ENCODE measurements around the gene MARS1.

The MARS1 gene

GRCh38 chr12:57563358-57563757, 75.5 kb downstream of the MARS1 start:
- DNase-seq (ENCODE audit: low spot score) = no peak
- in situ Hi-C loops (cut with MboI; ENCODE audit: low sequenced_read_pairs, unreplicated experiment) = no loop called here
- no peak for TF ChIP-seq CTCF (IDR thresholded peaks at IDR 0.05; ENCODE audit: borderline replicate concordance, control extremely low read depth, extremely low read depth, insufficient read depth, missing control alignments)

GRCh38 chr12:57564178-57564740, 76.4 kb downstream of the MARS1 start:
- no peak for DNase-seq (ENCODE audit: low spot score)
- TF ChIP-seq CTCF (IDR thresholded peaks at IDR 0.05; ENCODE audit: borderline replicate concordance, control extremely low read depth, extremely low read depth, insufficient read depth, missing control alignments) = no peak
- in situ Hi-C loops (cut with MboI; ENCODE audit: low sequenced_read_pairs, unreplicated experiment) = no loop called here

All from GM13976 (cell line).